Esophagus squamous epithelium (tissue), 4 donors: ENCODE data around the gene COL16A1.

Experiments
- CTCF ChIP-seq, 6 experiments: fragments of 450-650 bp in 4 of 6; fragments of 200-600 bp in 2 of 6; sonication (generic) in 2 of 6; IDR thresholded peaks; one replicate each; pipeline ENCODE4 v1.5.1; 2016 to 2019; ENCODE audit warnings: antibody characterized with exemption in 6 of 6, mild to moderate bottlenecking in 4 of 6, moderate library complexity in 4 of 6
- POLR2A ChIP-seq, 4 donors: fragments of 450-650 bp; IDR thresholded peaks; one replicate each; pipeline ENCODE4 v1.6.1; 2017; ENCODE audit warnings: antibody characterized with exemption in 4 of 4, mild to moderate bottlenecking in 4 of 4, moderate library complexity in 3 of 4

GRCh38 chr1:31637915-31638673 is 65.7 kb downstream of the COL16A1 start:
- TF ChIP-seq CTCF (IDR thresholded peaks at IDR 0.05) (no peak), POLR2A (IDR thresholded peaks at IDR 0.05) (no peak)
